22Rv1 (cell line): ENCODE measurements around the gene BEX4.
A peak's percentile ranks its signal among the peaks of the same experiment; 100 is the strongest.

Experiments
- CTCF ChIP-seq: fragments of 450-650 bp; IDR thresholded peaks from 2 replicates; pipeline ENCODE4 v1.5.1; 2017; ENCODE audit warnings: mild to moderate bottlenecking
- ZFX ChIP-seq: fragments of 450-650 bp; IDR thresholded peaks from 2 replicates; pipeline ENCODE4 v1.6.1; 2017; ENCODE audit warnings: antibody characterized with exemption, borderline replicate concordance

GRCh38 chrX:103175944-103176753 lies 38.8 kb upstream of the BEX4 start:
- TF ChIP-seq CTCF, result peak; percentile 73
- TF ChIP-seq ZFX, result no peak
